Mesenchymal stem cell (in vitro differentiated cells and primary cell): ENCODE data around the gene PDZD2. TPM values are rescaled to one million over a fixed set of nuclear protein-coding genes. Genes with fewer than 3 reads are reported as not detected.

Source experiments
- DNase-seq: peaks from one replicate; pipeline ENCODE4 v3.0.0-alpha.2; 2013
- H2AFZ ChIP-seq: one replicate; pipeline ENCODE4 v1.6.1; 2013; ENCODE audit warnings: low read depth, mild to moderate bottlenecking, control low read depth, inconsistent platforms, low read length, moderate library complexity
- H2AK5ac ChIP-seq: 2 replicates; pipeline ENCODE4 v1.6.1; 2013; ENCODE audit warnings: low read length, moderate library complexity, mild to moderate bottlenecking, inconsistent platforms; ENCODE audit not compliant: severe bottlenecking
- H2BK120ac ChIP-seq: one replicate; pipeline ENCODE4 v1.6.1; 2013; ENCODE audit warnings: low read depth, mild to moderate bottlenecking, inconsistent platforms, low read length, moderate library complexity
- H2BK12ac ChIP-seq, 2 experiments: one replicate each; pipeline ENCODE4 v1.6.1; 2013; ENCODE audit warnings: inconsistent platforms in 2 of 2, low read length in 2 of 2, mild to moderate bottlenecking in 2 of 2, moderate library complexity in 2 of 2, control low read depth in 1 of 2
- H2BK15ac ChIP-seq: one replicate; pipeline ENCODE4 v1.6.1; 2013; ENCODE audit warnings: mild to moderate bottlenecking, low read depth, inconsistent platforms; ENCODE audit not compliant: poor library complexity, severe bottlenecking
- H2BK5ac ChIP-seq: 2 replicates; pipeline ENCODE4 v1.6.1; 2013; ENCODE audit warnings: low read depth, mild to moderate bottlenecking, low read length, control low read depth, inconsistent platforms; ENCODE audit not compliant: poor library complexity, severe bottlenecking
- H3K14ac ChIP-seq, 2 experiments: one replicate each; pipeline ENCODE4 v1.6.1; 2013; ENCODE audit warnings: inconsistent platforms in 2 of 2, low read length in 2 of 2, control low read depth in 1 of 2, mild to moderate bottlenecking in 1 of 2, moderate library complexity in 1 of 2
- H3K18ac ChIP-seq, 2 experiments: one replicate each; pipeline ENCODE4 v1.6.1; 2013; ENCODE audit warnings: inconsistent platforms in 2 of 2, low read length in 2 of 2, control low read depth in 1 of 2, low read depth in 1 of 2, mild to moderate bottlenecking in 1 of 2
- H3K23ac ChIP-seq, 2 experiments: one replicate each; pipeline ENCODE4 v1.6.1; 2013; ENCODE audit warnings: inconsistent platforms in 2 of 2, low read length in 2 of 2, mild to moderate bottlenecking in 2 of 2, moderate library complexity in 2 of 2, control low read depth in 1 of 2
- H3K27ac ChIP-seq: 2 replicates; pipeline ENCODE4 v1.5.1; 2013; ENCODE audit warnings: mild to moderate bottlenecking, moderate library complexity, low read length, control low read depth, inconsistent platforms; ENCODE audit not compliant: poor library complexity, severe bottlenecking
- H3K27me3 ChIP-seq, 2 experiments: 2 replicates each; pipeline versions ENCODE4 v1.6.1 to v1.7.0; 2013; ENCODE audit warnings: low read length in 2 of 2, mild to moderate bottlenecking in 2 of 2, moderate library complexity in 2 of 2, control low read depth in 1 of 2, inconsistent platforms in 1 of 2; ENCODE audit not compliant: control insufficient read depth in 1 of 2, insufficient read depth in 1 of 2
- H3K36me3 ChIP-seq, 2 experiments: 2 replicates each; pipeline versions ENCODE4 v1.6.1 to v1.7.0; 2013; ENCODE audit warnings: low read length in 2 of 2, control low read depth in 1 of 2, inconsistent platforms in 1 of 2, low read depth in 1 of 2, mild to moderate bottlenecking in 1 of 2; ENCODE audit not compliant: insufficient read depth in 2 of 2, control insufficient read depth in 1 of 2
- H3K4ac ChIP-seq, 2 experiments: one replicate each; pipeline ENCODE4 v1.6.1; 2013; ENCODE audit warnings: inconsistent platforms in 2 of 2, low read length in 2 of 2, mild to moderate bottlenecking in 2 of 2, moderate library complexity in 2 of 2, control low read depth in 1 of 2, low read depth in 1 of 2
- H3K4me1 ChIP-seq: 2 replicates; pipeline ENCODE4 v1.6.1; 2013; ENCODE audit warnings: low read depth, low read length, control low read depth; ENCODE audit not compliant: control insufficient read depth, insufficient read depth
- H3K4me2 ChIP-seq: 2 replicates; pipeline ENCODE4 v1.6.1; 2013; ENCODE audit warnings: low read length, mild to moderate bottlenecking, inconsistent platforms; ENCODE audit not compliant: poor library complexity, severe bottlenecking
- H3K4me3 ChIP-seq, 2 experiments: 2 replicates each; pipeline versions ENCODE4 v1.5.1 to v1.7.0; 2013; ENCODE audit warnings: low read length in 2 of 2, mild to moderate bottlenecking in 2 of 2, control low read depth in 1 of 2, low read depth in 1 of 2; ENCODE audit not compliant: insufficient read depth in 1 of 2
- H3K79me1 ChIP-seq: replicated peaks from 2 replicates; pipeline ENCODE4 v1.6.1; 2013; ENCODE audit warnings: mild to moderate bottlenecking, control low read depth, low read length, inconsistent platforms; ENCODE audit not compliant: poor library complexity, severe bottlenecking
- H3K9ac ChIP-seq: 2 replicates; pipeline ENCODE4 v1.7.0; 2013; ENCODE audit warnings: mild to moderate bottlenecking, low read length, moderate library complexity
- H3K9me3 ChIP-seq: 2 replicates; pipeline ENCODE4 v1.7.0; 2013; ENCODE audit warnings: mild to moderate bottlenecking, low read length; ENCODE audit not compliant: control insufficient read depth
- H4K8ac ChIP-seq: one replicate; pipeline ENCODE4 v1.6.1; 2013; ENCODE audit warnings: inconsistent platforms, mild to moderate bottlenecking, low read length, moderate library complexity
- H4K91ac ChIP-seq: one replicate; pipeline ENCODE4 v1.6.1; 2013; ENCODE audit warnings: mild to moderate bottlenecking, low read length, inconsistent platforms
- WGBS: methylation state at CpG from one replicate; pipeline ENCODE4 v1.1.7; 2013; ENCODE audit warnings: mixed read lengths; 5-methylcytosine and 5-hydroxymethylcytosine counted together
- small RNA-seq: library from polyadenylated mRNA; stranded (forward); fragments of <200 nt; extraction: miRNeasy Mini kit (QIAGEN cat#:217004); gene quantifications from one replicate; pipeline ENCODE3, GENCODE V24; 2013; ENCODE audit warnings: low read depth

PDZD2 gene

DNA sequence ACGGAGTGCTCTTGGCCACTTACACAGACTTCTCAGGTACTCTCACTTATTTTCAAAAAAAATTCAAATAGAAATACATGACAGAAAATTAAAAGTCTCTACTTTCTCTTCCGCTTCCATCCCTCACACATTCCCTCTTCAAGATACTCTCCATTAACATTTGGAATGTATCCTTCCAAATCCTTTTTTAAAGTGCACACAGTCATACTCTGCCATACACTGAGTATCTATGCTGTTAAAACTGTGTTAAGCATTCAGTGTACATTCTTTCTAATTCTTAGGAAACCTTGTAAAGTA lies 519.7 kb downstream of the PDZD2 start:
- Histone ChIP-seq H2BK120ac (no peak overlapping the region), H2AK5ac (no peak overlapping the region), H3K79me1 (no peaks in the 10 kb centered on the region), H3K27ac (no peak overlapping the region), H3K23ac (no peak overlapping the region), H2AFZ (no peak overlapping the region), H3K4ac (no peak overlapping the region), H3K36me3 (peaks cover 3 to 6% of the 10 kb centered on the region in 2 experiments), H2BK5ac (peak overlapping the region; percentile 14), H2BK12ac (no peak overlapping the region), H4K91ac (no peak overlapping the region), H3K4me2 (no peak overlapping the region), H3K18ac (no peak overlapping the region), H2BK15ac (no peak overlapping the region), H3K14ac (no peak overlapping the region), H4K8ac (no peak overlapping the region), H3K9me3 (no peaks in the 10 kb centered on the region), H3K27me3 (no peaks in the 10 kb centered on the region), H3K4me1 (peaks cover 5% of the 10 kb centered on the region), H3K9ac (no peak overlapping the region), H3K4me3 (no peak overlapping the region)
- 77% methylated on average over 2 of the region's 2 CpGs for WGBS
- DNase-seq: no peak

DNA sequence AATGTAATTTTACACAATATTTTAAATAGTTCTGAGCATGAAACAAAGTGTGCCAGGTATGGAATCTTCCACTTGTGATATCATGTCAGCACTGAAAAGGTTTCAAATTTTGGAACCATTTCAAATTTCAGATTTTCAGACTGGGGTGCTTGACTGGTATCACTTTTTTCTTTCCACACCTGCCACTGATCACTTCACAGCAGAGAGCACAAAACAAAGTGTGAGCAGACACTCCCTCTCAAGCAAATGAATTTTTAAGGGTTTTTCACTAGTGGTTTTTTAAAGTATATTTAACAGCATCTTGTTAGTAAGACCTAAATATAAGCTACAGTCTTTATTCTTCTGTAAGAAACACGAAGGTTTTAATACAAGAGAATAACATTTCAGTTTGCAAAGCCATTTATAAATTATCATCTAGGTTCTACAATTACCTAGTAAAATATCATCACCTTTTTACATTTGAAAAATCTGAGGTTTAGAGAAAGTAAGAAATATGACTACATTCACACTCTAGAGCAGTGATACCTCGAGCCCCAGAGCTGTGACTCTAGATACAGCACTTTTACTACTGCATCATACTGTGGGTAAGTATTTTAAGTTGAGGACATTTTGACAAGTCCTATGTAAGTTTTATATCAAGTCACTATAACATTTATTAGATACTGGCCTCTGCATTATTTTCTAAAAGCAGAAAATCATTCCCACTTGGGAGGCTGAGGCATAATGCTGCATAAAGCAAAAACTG lies 520.6 kb downstream of the PDZD2 start:
- Histone ChIP-seq H3K4me1 (peaks cover 5% of the 10 kb centered on the region), H2BK120ac (no peak overlapping the region), H2AFZ (no peak overlapping the region), H3K79me1 (no peaks in the 10 kb centered on the region), H2BK15ac (no peak overlapping the region), H3K4ac (no peak overlapping the region), H3K4me2 (no peak overlapping the region), H3K36me3 (peaks cover 3 to 6% of the 10 kb centered on the region in 2 experiments), H2BK12ac (no peak overlapping the region), H2BK5ac (no peak overlapping the region), H3K27ac (no peak overlapping the region), H3K9me3 (no peaks in the 10 kb centered on the region), H3K27me3 (no peaks in the 10 kb centered on the region), H3K14ac (no peak overlapping the region), H4K8ac (no peak overlapping the region), H3K18ac (no peak overlapping the region), H2AK5ac (no peak overlapping the region), H3K23ac (no peak overlapping the region), H4K91ac (no peak overlapping the region), H3K9ac (no peak overlapping the region), H3K4me3 (no peak overlapping the region)
- no peak for DNase-seq
- no CpG with 5 or more reads among the region's 2 CpGs for WGBS

DNA sequence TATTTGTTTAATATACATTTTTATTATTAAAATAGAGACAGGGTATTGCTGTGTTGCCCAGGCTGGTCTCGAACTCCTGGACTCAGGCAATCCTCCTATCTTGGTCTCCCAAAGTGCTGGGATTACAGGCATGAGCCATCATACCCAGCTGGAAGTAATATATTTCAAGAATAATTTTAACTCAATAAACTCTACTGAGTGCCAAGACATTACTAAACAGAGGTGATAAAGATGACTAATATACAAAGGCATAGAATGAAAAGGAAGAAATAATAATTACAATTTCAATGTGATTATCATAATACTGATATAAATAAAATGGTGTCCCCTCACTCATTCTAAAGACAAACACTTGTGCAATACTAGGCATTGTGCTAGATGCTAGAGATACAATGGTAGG lies 521.3 kb downstream of the PDZD2 start:
- no peak overlapping the region for H2BK120ac ChIP-seq
- no peak overlapping the region for H4K8ac ChIP-seq
- no peaks in the 10 kb centered on the region for H3K79me1 ChIP-seq
- no peak overlapping the region for H3K4me2 ChIP-seq
- no peak for DNase-seq
- H3K18ac ChIP-seq: no peak overlapping the region
- H3K14ac ChIP-seq: no peak overlapping the region
- H3K9me3 ChIP-seq: no peaks in the 10 kb centered on the region
- no peak overlapping the region for H3K9ac ChIP-seq
- WGBS: no CpG with 5 or more reads among the region's 1 CpG
- H2BK5ac ChIP-seq: no peak overlapping the region
- H4K91ac ChIP-seq: no peak overlapping the region
- no peaks in the 10 kb centered on the region for H3K27me3 ChIP-seq
- H2BK15ac ChIP-seq: no peak overlapping the region
- peaks cover 6% of the 10 kb centered on the region in 2 experiments for H3K36me3 ChIP-seq
- H2AK5ac ChIP-seq: no peak overlapping the region
- no peak overlapping the region for H3K27ac ChIP-seq
- H3K4me3 ChIP-seq: no peak overlapping the region
- no peak overlapping the region for H2BK12ac ChIP-seq
- H3K4ac ChIP-seq: no peak overlapping the region
- H2AFZ ChIP-seq: no peak overlapping the region
- H3K23ac ChIP-seq: no peak overlapping the region
- peaks cover 6% of the 10 kb centered on the region for H3K4me1 ChIP-seq

Small RNAs within 50 kb of the gene (small RNA-seq; reads per million reads assigned to genes)
- gene AC025458.1 (not detected), gene MIR4279 (not detected), gene RF00019 (not detected), gene RNU6-358P (not detected), gene RNU6-363P (not detected), gene RNU6-760P (not detected)
